ENCODE measurements around the gene FBXW7. TPM values are rescaled to one million over a fixed set of nuclear protein-coding genes. Genes with fewer than 3 reads are reported as not detected.

The FBXW7 gene
- total RNA-seq, 4 donors from 2014 or later: 76.4 to 199 (median 103) TPM

GRCh38 chr4:152448038-152448707 lies 87.7 kb downstream of the FBXW7 start:
- DNase-seq (ENCODE audit: low spot score in 2 of 2): no peak
- TF ChIP-seq CTCF (IDR thresholded peaks at IDR 0.05) (no peak), POLR2A (IDR thresholded peaks at IDR 0.05) (no peak)
- WGBS, 2 donors: 95% methylated on average over 6 of the region's 6 CpGs
- intact Hi-C loops (cut with DNase I; ENCODE audit: low total_unique reads): no loop called here
- H3K4me3 ChIP-seq (ENCODE audit: low read depth, poor library complexity, severe bottlenecking): no peak overlapping the region

- WGBS, 2 donors: 80 to 95% methylated on average over 3 of the region's 3 CpGs
- DNase-seq (ENCODE audit: low spot score in 2 of 2): no peak
- intact Hi-C loops (cut with DNase I; ENCODE audit: low total_unique reads): no loop called here
- no peak for TF ChIP-seq POLR2A (IDR thresholded peaks at IDR 0.05)
- no peak for TF ChIP-seq CTCF (IDR thresholded peaks at IDR 0.05)
- H3K4me3 ChIP-seq (ENCODE audit: low read depth, poor library complexity, severe bottlenecking): no peak overlapping the region
These were observed 92.0 kb downstream of the FBXW7 start for GRCh38 chr4:152443859-152444258.

- H3K4me3 ChIP-seq (ENCODE audit: low read depth, poor library complexity, severe bottlenecking): no peak overlapping the region
- 97 to 98% methylated on average over 7 of the region's 7 CpGs for whole genome bisulfite sequencing, 2 donors
- TF ChIP-seq POLR2A (IDR thresholded peaks at IDR 0.05) (no peak), CTCF (IDR thresholded peaks at IDR 0.05) (no peak)
- no peak for DNase-seq (ENCODE audit: low spot score in 2 of 2)
- intact Hi-C loops (cut with DNase I; ENCODE audit: low total_unique reads): no loop called here
These were observed 98.3 kb downstream of the FBXW7 start for GRCh38 chr4:152437561-152437960.

- 94 to 97% methylated on average over 2 of the region's 2 CpGs for WGBS, 2 donors
- intact Hi-C loops (cut with DNase I; ENCODE audit: low total_unique reads): no loop called here
- DNase-seq (ENCODE audit: low spot score in 2 of 2): no peak
- TF ChIP-seq POLR2A (IDR thresholded peaks at IDR 0.05): no peak
- no peak for TF ChIP-seq CTCF (IDR thresholded peaks at IDR 0.05)
- H3K4me3 ChIP-seq (ENCODE audit: low read depth, poor library complexity, severe bottlenecking): no peak overlapping the region
These were observed 99.5 kb downstream of the FBXW7 start for GRCh38 chr4:152436384-152436783.

- TF ChIP-seq POLR2A (IDR thresholded peaks at IDR 0.05) (no peak), CTCF (IDR thresholded peaks at IDR 0.05) (no peak)
These were observed 101.9 kb downstream of the FBXW7 start for GRCh38 chr4:152434011-152434410.

GRCh38 chr4:152431784-152432183 lies 104.1 kb downstream of the FBXW7 start:
- no peak overlapping the region for H3K4me3 ChIP-seq (ENCODE audit: low read depth, poor library complexity, severe bottlenecking)
- no peak for DNase-seq (ENCODE audit: low spot score in 2 of 2)
- intact Hi-C loops (cut with DNase I; ENCODE audit: low total_unique reads): no loop called here
- WGBS, 2 donors: 95 to 99% methylated on average over 2 of the region's 2 CpGs
- TF ChIP-seq POLR2A (IDR thresholded peaks at IDR 0.05): no peak
- TF ChIP-seq CTCF (IDR thresholded peaks at IDR 0.05): no peak

More at GRCh38 chr4:152434011-152434410, 101.9 kb downstream of the FBXW7 start:
- no peak overlapping the region for H3K4me3 ChIP-seq (ENCODE audit: low read depth, poor library complexity, severe bottlenecking)
- DNase-seq (ENCODE audit: low spot score in 2 of 2): no peak
- 93 to 94% methylated on average over 3 of the region's 3 CpGs for WGBS, 2 donors
- intact Hi-C loops (cut with DNase I; ENCODE audit: low total_unique reads): no loop called here

Measured in lower leg skin (tissue), 4 donors.